A673 (cell line): Measurements from ENCODE around the gene SUPT20HL2.

Source experiments
- EZH2 ChIP-seq: fragments of 200-600 bp; sonication (generic); IDR thresholded peaks from 2 replicates; pipeline ENCODE4 v1.6.1; 2017; ENCODE audit warnings: borderline replicate concordance, low read depth, mild to moderate bottlenecking, mixed read lengths, antibody characterized with exemption, low read length; ENCODE audit not compliant: poor library complexity, severe bottlenecking
- TF ChIP-seq, protein P1 (sequence below): fragments of 300-800, 200-600 bp; sonication (generic); conservative IDR thresholded peaks from 2 replicates; pipeline ENCODE4 v1.5.1; 2017; ENCODE audit warnings: low read depth, mild to moderate bottlenecking, antibody characterized with exemption, low read length, moderate library complexity, mixed read lengths

DNA sequence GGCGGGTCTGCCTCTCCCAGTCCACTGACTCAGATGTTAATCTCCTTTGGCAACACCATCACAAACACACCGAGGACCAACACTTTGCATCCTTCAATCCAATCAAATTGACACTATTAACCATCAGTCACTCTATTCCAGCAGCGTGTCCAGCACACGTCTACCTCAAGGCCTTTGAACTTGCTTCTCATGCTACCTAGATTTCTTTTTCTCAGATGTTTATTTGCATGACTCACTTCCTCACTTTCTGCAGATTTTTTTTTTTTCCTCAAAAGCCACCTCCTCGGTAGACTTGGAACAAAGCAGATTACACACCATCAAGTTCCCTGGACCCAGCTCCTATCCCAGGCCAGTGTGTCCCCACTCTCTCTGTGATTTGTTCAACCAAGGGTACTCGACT lies 49.5 kb downstream of the SUPT20HL2 start:
- no peak for TF ChIP-seq EZH2
- TF ChIP-seq, protein P1, sequence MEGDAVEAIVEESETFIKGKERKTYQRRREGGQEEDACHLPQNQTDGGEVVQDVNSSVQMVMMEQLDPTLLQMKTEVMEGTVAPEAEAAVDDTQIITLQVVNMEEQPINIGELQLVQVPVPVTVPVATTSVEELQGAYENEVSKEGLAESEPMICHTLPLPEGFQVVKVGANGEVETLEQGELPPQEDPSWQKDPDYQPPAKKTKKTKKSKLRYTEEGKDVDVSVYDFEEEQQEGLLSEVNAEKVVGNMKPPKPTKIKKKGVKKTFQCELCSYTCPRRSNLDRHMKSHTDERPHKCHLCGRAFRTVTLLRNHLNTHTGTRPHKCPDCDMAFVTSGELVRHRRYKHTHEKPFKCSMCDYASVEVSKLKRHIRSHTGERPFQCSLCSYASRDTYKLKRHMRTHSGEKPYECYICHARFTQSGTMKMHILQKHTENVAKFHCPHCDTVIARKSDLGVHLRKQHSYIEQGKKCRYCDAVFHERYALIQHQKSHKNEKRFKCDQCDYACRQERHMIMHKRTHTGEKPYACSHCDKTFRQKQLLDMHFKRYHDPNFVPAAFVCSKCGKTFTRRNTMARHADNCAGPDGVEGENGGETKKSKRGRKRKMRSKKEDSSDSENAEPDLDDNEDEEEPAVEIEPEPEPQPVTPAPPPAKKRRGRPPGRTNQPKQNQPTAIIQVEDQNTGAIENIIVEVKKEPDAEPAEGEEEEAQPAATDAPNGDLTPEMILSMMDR, result no peak
